HEK293 (cell line): Measurements from ENCODE around the gene SPTLC1.

Source experiments
- BCL11A ChIP-seq: fragments of 450-650 bp; formaldehyde crosslinking; IDR thresholded peaks from 2 replicates; pipeline ENCODE4 v1.5.1; 2016; ENCODE audit warnings: low read depth, missing biosample characterization, missing genetic modification characterization
- GLI4 ChIP-seq: fragments of 450-650 bp; formaldehyde crosslinking; IDR thresholded peaks from 2 replicates; pipeline ENCODE4 v1.5.1; 2016; ENCODE audit warnings: missing biosample characterization, missing genetic modification characterization
- ZNF311 ChIP-seq: fragments of 450-650 bp; formaldehyde crosslinking; IDR thresholded peaks from 2 replicates; pipeline ENCODE4 v1.5.1; 2017; ENCODE audit warnings: missing biosample characterization, missing genetic modification characterization, borderline replicate concordance
- ZNF324 ChIP-seq: fragments of 450-650 bp; formaldehyde crosslinking; IDR thresholded peaks from 2 replicates; pipeline ENCODE4 v1.5.1; 2016; ENCODE audit warnings: missing biosample characterization, missing genetic modification characterization

DNA sequence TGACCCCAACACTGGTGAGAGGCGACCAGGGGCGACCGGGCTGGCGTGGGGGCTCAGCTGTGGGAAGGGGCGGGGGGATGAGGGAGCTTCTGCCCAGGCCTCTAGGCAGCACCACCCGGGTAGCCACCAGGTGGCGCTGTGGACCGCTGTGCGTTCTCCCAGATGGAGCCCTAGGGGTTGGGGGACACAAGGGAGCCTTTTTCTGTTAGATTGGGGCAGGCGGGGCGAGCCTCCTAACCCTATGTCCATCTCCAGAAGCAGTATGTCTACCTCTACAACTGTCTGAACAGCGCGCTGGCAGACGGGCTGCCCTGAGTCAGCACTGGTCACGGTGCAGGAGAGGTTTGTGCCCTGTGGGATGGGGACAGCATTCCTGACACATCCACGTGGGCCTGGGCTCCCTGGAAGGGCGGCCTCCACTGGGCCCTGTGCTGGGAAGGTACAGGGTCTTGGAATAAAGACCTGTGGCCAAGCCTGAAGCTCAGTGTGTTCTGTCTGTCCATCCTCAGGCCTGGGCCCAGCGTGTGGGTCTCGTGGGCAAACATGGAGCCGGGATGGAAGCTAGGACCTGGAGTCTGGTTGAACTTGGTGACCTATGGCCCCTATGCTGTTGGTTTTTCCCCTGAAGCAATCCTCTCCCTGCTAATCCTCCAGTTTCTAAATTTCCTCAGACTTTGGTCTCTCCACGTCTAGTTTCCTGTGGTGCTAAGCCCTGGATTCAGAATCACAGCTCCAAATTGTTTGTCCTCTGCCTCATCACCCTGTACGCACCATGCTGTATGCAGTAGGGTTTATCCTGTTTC is 23.1 kb upstream of the SPTLC1 start:
- TF ChIP-seq GLI4 (tag by site-specific recombination) (no peak), ZNF324 (no peak), ZNF311 (tag by site-specific recombination) (no peak), BCL11A (tag by site-specific recombination) (no peak)
